GM21737 (cell line): Measurements from ENCODE around the gene GALNT14.

Source experiments
- ATAC-seq: cut with Tn5 transposase; IDR thresholded peaks from one replicate; pipeline ENCODE4 v1.9.1; 2021; ENCODE audit warnings: mild to moderate bottlenecking, moderate library complexity; ENCODE audit not compliant: unreplicated experiment

The GALNT14 gene

DNA sequence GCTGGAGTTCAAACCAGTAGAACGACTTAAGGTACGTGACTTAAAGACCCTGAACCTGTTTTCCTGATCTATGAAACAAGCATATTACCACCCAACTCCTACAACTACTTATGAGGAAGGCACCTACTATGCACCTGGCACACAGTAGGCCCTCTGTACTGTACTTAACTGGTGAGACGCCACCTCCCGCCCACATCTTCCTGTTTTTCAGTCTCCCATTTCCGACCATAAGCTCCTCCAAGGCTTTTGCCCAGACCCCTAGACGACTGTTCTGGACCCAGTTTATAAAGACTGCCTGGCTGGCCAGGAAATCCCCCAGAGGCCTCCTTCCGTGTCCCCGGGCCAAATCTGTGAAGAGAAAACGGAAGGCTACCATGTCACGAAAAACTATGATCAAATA, 1.5 kb downstream of the GALNT14 start:
- ATAC-seq = no peak

DNA sequence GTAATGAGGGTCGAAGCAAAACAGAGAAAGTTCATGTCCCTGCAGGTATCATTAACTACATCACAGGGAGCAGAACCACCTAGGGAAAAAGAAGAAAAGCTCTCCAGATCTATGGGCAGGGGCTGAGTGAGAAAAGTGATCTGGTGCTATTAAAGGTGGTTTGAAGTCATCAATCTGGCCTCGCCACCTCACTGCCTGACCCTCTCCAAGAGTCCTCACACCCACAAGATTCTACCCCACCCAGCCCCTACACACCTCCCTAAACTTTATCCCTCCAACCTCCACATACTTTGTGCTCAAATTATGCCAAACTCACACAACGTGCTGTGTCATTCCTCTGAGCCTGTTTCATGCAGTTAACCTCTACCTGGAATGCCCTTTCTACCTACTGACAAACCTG, 2.2 kb downstream of the GALNT14 start:
- no peak for ATAC-seq

DNA sequence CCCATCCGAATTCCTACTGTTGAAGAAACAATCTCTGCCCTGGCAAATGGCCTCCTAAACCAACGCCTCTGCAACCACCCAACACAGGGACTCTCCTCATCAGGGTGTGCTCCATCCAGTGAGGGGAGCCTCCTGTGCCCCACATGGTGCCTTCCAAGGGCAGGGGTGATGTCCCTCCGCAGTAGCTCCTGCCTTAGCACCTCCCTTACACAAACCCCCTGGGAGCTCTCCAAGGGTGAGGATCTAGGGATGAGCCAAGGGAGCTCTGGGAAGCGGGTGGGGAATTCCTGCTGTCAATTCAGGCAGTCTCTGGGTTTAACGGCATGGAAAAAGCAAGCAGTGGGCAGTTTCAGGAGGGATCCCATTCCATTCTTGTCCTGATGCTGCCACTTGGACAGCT, 3.8 kb downstream of the GALNT14 start:
- no peak for ATAC-seq

DNA sequence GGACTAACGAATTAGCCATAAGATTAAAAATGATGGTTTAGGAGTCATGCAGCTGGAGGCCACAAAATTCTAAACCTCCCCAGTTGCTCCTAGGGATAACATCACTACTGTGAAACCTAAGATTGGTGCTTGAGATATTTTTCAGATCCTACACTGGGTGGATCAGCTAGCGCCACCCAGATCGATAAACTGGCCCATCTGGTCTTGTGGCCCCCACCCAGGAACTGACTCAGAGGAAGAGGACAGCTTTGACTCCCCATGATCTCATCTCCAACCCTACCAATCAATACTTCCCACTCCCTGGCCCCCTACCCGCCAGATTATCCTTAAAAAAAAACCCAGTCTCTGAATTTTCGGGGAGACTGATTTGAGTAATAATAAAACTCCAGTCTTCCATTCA, 5.5 kb downstream of the GALNT14 start:
- no peak for ATAC-seq

DNA sequence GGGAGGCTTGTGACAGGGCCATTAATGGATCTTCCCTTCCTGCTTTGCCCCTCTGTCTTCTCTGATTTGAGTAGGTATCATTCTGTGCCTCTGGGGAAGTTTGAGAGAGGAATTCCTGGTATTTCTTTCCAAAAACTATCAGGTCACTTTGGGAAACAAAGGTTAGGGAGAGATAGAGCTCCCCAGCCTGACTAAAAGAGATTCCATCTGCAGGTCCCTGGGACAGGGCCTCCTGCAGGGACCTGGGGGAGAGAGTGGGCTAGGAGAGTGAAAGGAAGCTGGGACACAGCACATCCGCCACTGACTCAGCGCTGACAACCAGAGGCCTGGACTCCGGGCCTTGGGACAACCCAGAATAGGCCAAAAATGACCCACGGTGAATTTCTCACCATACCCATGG, 6.4 kb downstream of the GALNT14 start:
- ATAC-seq = no peak

DNA sequence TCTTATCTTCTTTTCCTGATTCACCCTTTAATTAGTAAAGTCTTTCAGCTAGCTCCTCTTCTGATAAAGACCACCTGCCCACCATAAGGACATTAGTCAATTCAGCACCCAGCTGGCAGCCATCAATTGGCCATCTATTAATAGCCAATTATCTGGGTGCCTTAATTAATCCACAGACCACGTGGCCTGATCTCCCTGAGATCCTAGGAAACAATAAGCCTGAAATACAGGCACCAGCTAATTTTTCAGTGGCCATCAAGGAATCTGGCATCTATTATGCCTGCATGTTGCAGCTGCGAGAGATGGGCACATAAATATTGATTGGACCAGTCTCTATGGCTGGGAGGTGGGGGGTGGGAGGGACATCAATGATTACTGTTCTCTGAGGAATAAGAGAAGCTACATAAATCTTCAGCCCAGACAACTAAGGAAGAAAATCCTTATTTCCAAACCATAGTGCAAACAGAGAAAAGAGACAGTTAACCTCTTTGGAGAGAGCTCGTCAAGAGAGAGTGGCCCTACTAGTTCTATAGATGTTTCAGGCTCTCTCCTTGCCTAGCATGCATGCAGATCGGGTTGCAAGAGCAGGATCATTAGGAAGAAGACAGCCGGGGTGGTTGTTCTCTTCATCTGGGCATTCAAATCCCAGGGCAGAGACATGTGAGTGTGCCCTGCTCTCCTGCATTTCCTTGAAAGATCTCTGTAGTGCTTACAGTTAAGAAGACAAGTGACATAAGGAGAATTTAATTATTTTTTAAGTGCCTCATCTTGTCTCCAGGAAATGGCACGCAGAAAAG, 8.7 kb downstream of the GALNT14 start:
- no peak for ATAC-seq

DNA sequence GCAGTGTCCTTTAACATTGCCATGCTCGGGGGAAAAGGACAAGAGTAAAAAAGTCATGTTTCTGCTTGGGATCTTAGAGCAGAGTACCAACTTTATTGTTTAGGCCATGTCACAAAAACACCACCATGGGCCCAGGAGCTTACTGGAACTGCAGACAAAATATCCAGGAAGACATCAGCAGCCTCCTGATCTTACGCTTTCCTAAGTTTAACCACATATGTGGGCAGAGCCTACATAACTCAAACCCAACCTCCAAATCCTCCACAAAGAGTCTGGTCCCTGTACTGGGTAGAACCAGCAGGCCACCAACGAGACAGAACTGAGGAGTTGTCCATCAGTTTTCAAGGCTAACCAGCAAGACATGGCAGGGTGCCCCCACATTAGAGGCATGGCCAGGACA, 10.3 kb downstream of the GALNT14 start:
- no peak for ATAC-seq

DNA sequence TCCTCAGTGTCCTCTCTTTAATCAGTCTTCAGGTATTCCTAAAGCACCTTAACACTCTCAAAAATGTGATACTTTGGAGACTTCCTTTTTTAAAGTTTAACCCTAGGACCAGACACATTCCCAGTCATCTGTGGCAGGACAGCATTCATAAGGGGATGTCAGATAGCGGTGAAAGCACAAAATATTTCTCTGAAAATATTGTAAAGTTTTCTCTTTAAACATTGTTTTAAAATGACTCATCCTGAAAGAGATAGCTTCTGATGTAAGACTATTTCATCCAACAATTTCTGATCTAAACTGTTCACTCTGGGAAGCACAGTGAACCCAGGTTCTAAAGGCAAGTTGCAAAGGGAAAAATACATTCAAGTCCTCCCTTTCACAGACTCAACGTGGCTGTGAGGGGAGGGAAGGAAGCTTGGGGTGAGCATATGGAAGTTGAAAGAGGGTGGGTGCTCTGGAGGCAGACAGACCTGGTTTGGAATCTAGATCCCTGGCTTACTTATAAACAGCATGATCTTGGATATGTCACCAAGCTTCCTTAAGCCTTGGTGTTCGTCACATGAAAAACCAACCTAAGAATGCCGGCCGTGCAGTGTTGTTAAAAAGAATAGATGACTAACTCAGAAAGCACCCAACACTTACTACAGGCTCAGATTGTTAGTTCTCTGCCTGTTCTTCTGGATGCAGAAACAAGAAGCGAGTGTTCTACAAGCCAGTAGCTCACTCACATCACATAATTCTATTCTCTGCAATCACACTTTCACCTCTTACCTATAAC, 12.1 kb downstream of the GALNT14 start:
- ATAC-seq = no peak

DNA sequence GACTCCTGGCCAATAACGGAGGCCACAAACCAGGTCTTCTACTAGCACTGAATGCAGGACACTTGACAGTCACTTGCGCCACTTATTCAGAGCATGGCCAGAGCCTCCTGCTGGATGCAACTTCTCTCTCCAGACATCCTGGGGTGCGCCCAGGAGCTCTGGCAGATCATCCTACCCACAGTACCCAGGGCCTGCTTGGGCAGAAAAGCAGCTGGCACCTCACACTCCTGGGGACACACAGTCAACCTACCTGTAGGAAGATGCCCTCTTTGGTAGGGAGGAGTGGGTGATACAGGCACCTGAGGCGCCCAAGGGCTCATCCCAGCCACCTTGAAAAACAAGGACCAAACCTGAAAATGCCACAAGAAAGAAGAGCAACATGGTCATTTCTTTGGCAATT, 13.3 kb downstream of the GALNT14 start:
- ATAC-seq = no peak

DNA sequence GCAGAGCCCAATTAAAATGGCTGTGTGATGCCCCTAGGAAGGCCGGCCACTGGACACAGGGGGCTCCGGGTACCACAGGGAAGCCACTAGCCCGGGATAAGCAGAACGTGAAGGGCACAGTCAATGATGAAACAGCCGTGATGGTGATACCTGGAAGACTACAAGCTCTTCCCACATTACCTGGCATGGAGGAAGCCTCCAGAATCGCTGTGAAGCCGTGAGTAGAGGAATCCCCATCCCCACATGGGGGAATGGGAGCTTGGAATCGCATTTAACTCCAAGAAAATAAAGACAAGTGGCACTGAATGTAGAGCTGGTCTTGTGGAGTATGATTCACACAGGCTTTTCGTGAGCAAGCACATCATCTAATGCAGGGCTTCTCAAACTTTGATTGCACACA, 16.1 kb downstream of the GALNT14 start:
- ATAC-seq = no peak

DNA sequence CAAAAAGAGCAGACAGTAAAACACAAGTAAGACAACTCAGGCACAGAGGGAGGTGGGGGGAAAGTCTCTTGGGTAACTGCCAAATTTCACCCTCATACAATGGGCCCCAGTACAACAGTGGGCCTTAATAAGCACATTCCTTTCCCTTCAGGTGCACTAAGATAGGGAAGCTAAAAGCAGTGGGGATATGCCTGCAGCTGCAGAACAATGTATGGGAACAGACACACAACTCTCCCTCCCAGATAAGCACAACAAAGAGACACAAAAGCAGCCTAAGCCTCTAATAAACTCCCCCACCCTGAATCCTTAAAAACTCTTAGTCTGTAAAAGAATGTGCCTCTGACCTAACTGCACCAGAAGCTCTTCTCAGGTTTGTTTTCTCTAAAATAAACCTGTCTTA, 24.5 kb downstream of the GALNT14 start:
- no peak for ATAC-seq

DNA sequence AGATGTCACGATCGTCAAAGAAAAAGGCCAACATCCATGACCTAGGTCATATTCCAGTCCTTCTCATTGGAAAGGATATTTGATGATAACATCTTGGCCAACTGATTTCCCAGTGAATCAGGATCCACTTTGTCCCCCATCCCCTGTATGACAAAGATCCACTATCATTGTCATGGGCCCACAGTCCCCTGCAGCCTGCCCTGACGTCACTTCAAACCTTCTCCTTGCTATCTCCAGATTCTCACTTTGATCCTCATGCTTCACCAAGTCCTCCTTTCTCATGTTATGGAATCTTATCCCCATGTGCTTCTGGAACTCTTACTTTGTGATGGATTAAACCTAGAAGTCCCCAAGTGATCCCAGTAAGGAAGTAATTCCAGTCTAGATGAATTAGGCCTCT, 25.7 kb downstream of the GALNT14 start:
- ATAC-seq = no peak

DNA sequence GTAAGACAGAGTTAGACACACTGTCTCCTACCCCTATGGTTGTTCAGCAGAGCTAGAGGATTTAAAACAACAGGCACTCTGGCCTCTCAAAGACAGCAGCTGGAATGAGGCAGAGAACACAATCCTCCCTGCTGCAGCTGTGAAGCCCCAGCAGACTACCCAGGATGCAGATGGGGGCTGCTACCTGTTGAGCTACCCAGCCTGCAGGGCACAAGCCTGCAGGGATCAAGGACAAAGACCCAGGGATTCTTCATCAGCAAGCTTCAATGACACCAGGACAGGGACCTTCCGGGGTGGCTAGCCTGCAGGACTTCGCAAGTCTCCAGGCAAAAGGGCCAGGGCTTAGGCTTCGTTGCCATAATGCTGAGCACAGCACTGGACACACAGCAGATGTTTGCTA, 27.2 kb downstream of the GALNT14 start:
- no peak for ATAC-seq

DNA sequence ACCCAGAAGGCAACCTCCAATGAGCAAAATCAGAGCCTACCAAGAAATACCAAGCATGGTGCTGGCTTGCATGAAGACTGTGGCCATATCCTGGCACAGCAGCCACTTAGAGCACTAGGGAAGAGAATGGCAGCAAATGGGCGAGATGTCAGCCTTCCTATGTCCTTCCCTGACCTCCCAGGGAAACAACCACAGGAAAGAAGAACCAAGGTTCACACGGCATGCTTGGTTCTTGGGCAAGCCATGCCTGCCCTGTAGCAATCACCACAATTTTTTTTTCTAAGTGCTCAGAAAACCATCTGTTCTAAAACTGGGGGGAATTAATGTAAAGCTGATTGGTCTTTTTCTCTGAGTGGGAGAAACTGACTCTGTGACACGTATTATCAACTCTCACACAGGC, 27.8 kb downstream of the GALNT14 start:
- no peak for ATAC-seq

DNA sequence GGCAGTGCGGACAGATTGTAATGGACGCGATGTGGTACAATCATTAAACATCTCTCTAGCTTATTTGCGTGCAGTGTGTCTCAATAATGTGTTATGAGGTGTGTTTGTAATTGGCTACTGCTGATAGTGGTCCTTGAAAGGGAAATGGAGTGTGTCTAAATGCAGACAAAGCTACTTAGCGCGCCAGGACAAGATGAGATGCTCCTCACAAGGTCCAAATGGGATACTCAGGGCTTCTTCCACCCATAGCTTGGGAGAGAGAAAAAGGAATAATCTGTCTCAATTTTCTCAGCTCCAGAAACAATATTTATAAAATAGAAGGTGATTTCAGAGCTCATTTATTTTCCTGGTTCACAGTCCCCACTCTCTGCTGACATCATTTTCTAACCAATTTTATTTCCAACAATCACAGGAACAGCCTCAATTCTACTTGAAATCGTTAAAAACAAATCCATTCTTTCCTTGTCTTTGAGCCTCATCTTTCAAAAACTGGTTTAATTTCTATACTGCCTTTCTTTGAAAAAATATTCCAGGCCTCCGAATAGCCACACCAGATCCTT, 28.5 kb downstream of the GALNT14 start:
- ATAC-seq = no peak

DNA sequence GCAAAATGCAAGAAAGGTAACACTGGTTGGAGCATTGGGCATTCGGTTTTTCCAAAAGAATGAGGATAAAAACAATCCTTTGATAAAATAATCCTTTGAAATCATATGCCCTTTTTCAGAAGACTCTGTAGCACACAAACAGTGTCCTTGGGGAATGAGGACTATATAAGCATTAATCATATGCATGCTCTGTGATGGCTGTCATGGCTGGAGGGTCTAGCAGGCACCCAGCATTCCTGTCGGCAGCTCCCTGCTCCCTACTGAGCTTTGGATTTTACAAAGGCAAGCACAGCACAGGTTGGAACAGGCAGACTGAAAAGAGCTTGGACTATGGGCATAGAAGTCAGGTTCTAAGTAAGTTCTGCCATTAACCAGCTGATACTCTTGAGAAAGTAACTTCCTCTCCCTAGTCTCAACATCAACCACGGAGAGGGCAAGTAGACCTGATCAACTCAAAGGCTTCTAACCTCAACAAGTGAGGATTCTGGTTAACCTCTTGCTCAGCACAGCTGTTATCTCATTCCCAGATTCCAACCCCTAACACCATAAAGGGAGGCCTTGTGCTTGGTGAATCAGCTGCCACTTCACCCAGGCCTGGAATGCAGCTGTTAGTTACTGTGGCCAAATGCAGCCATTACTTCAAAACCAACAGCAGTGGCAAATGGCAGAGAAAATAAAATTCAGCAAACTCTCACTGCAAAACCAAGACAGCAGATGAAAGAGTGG, 29.5 kb downstream of the GALNT14 start:
- no peak for ATAC-seq

DNA sequence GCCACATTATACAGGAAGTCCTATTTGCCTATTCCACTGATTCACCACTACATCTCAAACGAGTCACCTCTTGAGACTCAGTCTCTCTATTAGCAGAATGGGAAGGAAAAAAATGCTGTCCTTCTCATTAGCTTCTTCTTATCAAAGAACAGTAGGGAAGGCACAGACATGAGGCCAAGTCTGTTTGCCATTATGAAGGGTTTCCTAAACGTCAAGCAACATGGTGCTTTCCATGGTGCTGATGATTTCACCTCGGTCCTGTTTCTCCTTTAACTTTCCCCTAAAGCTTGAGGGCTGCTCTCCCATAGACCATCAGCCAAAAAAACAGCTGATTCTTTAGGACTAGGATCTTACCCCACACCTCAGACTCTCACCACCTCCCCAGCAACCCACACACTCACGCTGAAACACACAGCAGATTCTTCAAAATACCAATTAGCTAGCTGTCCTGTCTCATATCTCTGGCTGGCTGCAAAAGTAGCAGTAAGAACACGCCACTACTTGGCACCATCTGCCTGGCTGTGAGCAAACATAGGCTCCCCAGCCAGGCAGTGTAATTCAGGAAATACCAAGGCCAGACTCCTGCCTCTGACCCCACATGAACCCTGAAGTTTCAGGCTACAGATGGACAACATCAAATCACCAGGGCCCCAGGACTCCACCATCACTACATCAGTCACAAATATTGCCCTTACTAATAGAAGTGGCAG, 30.5 kb downstream of the GALNT14 start:
- ATAC-seq = no peak

DNA sequence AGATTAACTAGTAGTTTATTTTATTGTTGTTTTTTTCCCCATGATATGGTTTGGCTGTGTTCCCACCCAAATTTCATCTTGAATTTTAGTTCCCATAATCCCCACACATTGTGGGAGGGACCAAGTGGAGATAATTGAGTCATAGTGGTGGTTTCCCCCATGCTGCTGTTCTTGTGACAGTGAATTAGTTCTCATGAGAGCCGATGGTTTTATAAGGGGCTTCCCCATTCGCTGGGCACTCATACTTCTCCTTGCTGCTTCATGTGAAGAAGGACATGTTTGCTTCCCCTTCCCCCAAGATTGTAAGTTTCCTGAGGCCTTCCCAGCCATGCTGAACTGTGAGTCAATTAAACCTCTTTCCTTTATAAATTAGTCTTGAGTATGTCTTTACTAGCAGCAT, 36.5 kb downstream of the GALNT14 start:
- no peak for ATAC-seq

DNA sequence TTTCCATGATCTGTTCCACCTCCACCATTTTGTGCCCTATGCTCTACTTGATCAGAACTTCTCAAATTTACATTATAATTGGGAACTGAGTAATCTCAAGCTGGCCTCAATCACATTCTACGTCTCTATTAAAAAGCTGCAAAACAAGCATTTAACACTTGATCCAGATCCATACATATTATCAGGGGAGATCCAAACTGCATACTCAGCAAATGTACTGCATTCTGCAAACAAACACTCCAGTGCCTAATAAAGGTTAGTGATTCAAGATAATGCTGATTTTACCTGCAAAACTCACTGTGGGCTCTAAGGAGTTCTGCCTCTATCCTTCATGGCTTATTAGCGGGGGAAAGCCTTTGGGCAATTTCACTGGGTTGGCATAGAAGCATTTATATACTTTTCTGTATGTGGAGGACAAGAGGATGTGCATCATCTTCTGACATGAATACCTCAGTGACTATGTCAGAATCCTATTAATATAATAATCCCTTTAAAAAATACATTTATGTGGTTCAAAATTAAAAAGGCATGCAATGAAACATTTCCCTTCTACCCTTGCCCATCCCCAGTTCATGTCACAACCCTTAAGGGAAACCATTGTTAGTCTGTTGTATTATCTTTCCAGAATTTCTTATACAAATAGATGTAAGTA, 40.2 kb downstream of the GALNT14 start:
- no peak for ATAC-seq

DNA sequence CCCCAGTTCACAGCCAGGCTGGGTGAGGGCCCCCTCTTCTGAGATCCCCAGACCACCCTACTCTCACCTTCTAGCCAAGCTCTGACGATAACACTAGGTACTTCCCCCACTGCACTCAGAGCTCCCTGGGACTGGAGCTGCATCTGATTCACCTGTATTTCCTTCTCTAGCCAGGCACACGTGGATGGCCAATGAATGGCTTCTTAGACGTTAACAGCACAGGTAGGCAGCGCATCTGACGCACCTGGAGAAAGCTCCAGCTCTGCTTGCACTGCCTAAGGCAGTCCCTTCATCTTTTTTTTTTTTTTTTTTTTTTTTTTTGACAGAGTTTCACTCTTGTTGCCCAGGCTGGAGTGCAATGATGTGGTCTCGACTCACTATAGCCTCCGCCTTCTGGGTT, 48.1 kb downstream of the GALNT14 start:
- ATAC-seq = no peak
